Endodermal cell (in vitro differentiated cells): ENCODE results near the gene ZNF492. TPM values are rescaled to one million over a fixed set of nuclear protein-coding genes. Genes with fewer than 3 reads are reported as not detected.
"Not testable (repeated sequence)": the region's sequence is repeated elsewhere in the genome, so short reads cannot be mapped to it uniquely, and the experiment has no call there.

Source experiments
- DNase-seq: peaks from one replicate; pipeline ENCODE4 v3.0.0-alpha.2; 2017
- H3K27ac ChIP-seq: 2 replicates; pipeline ENCODE4 v1.5.1; 2013; ENCODE audit warnings: mild to moderate bottlenecking, low read depth, low read length, moderate library complexity
- H3K27me3 ChIP-seq: 2 replicates; pipeline ENCODE4 v1.6.1; 2013; ENCODE audit warnings: mild to moderate bottlenecking, low read length, moderate library complexity; ENCODE audit not compliant: insufficient read depth, control insufficient read depth, poor library complexity, severe bottlenecking
- H3K36me3 ChIP-seq: 2 replicates; pipeline ENCODE4 v1.7.0; 2013; ENCODE audit warnings: mild to moderate bottlenecking, low read length, moderate library complexity; ENCODE audit not compliant: control insufficient read depth, insufficient read depth
- H3K4me1 ChIP-seq: one replicate; pipeline ENCODE4 v1.7.0; 2013; ENCODE audit warnings: low read length; ENCODE audit not compliant: control insufficient read depth, insufficient read depth
- H3K4me3 ChIP-seq: 2 replicates; pipeline ENCODE4 v1.5.1; 2013; ENCODE audit warnings: mild to moderate bottlenecking, low read length, moderate library complexity
- H3K9ac ChIP-seq: 2 replicates; pipeline ENCODE4 v1.6.1; 2013; ENCODE audit warnings: mild to moderate bottlenecking, low read length, moderate library complexity; ENCODE audit not compliant: poor library complexity, severe bottlenecking; ENCODE audit errors: extremely low read depth
- H3K9me3 ChIP-seq: 2 replicates; pipeline ENCODE4 v1.6.1; 2013; ENCODE audit warnings: mild to moderate bottlenecking, low read length, moderate library complexity; ENCODE audit not compliant: control insufficient read depth
- H3K27ac Mint-ChIP-seq: 2 replicates; pipeline ENCODE4 v1.8.0; 2020; ENCODE audit warnings: mixed read lengths
- H3K27me3 Mint-ChIP-seq: 2 replicates; pipeline ENCODE4 v1.8.0; 2021; ENCODE audit warnings: mild to moderate bottlenecking, mixed read lengths; ENCODE audit not compliant: insufficient read depth
- H3K36me3 Mint-ChIP-seq: 2 replicates; pipeline ENCODE4 v1.8.0; 2020; ENCODE audit warnings: low read depth, mixed read lengths
- H3K4me1 Mint-ChIP-seq: 2 replicates; pipeline ENCODE4 v1.8.0; 2020; ENCODE audit warnings: mixed read lengths
- H3K4me3 Mint-ChIP-seq: 2 replicates; pipeline ENCODE4 v1.8.0; 2020; ENCODE audit warnings: mild to moderate bottlenecking, moderate library complexity, mixed read lengths
- H3K9me3 Mint-ChIP-seq: 2 replicates; pipeline ENCODE4 v1.8.0; 2020; ENCODE audit warnings: mild to moderate bottlenecking, mixed read lengths
- CTCF ChIP-seq: fragments of 200-600 bp; sonication (generic); conservative IDR thresholded peaks from 2 replicates; pipeline ENCODE4 v1.5.0; 2021; ENCODE audit warnings: antibody characterized with exemption, mild to moderate bottlenecking
- WGBS, 2 experiments: methylation state at CpG; one replicate each; pipeline versions ENCODE4 v1.1.5 to v1.1.7; 2013; ENCODE audit warnings: missing lambda C conversion rate in 2 of 2, mixed read lengths in 1 of 2; ENCODE audit not compliant: insufficient coverage in 1 of 2, insufficient read length in 1 of 2; 5-methylcytosine and 5-hydroxymethylcytosine counted together
- total RNA-seq, 2 donors: library from RNA; stranded (reverse); fragmentation: NEBNext Ultra II Directional in 1 of 2; extraction: Animal tissue kit (Norgen Biotek cat#: 25700) in 1 of 2; gene quantifications; 2 replicates in 1 of 2; 3 replicates in 1 of 2; pipeline ENCODE4 v1.2.1, GENCODE V29; 2021

Gene ZNF492
- total RNA-seq, 2 donors from 2014 or later, result not detected

- Mint-ChIP-seq H3K9me3 (peaks cover 92% of the 10 kb centered on the region), H3K4me1 (no peaks in the 10 kb centered on the region)
- no peak for TF ChIP-seq CTCF
Observed at GRCh38 chr19:22628401-22628800, 5.7 kb upstream of the ZNF492 start.

GRCh38 chr19:22634450-22634827, 315 bp downstream of the ZNF492 start:
- Histone ChIP-seq H3K4me1 (no peaks in the 10 kb centered on the region), H3K9me3 (peaks cover 59% of the 10 kb centered on the region), H3K9ac (no peak overlapping the region), H3K27ac (no peak overlapping the region), H3K4me3 (no peak overlapping the region), H3K36me3 (no peaks in the 10 kb centered on the region), H3K27me3 (no peaks in the 10 kb centered on the region)
- Mint-ChIP-seq H3K36me3 (no peaks in the 10 kb centered on the region), H3K27me3 (peaks cover 1% of the 10 kb centered on the region), H3K4me1 (no peaks in the 10 kb centered on the region), H3K4me3 (no peak overlapping the region), H3K27ac (no peak overlapping the region), H3K9me3 (peaks cover 80% of the 10 kb centered on the region)
- WGBS, 2 experiments, result 84 to 88% methylated on average over 6 to 24 of the region's 24 CpGs
- no peak for DNase-seq
- no peak for TF ChIP-seq CTCF

More at GRCh38 chr19:22628401-22628800, 5.7 kb upstream of the ZNF492 start:
- Mint-ChIP-seq H3K27me3 (peaks cover under 1% of the 10 kb centered on the region), H3K36me3 (peaks cover 1% of the 10 kb centered on the region), H3K27ac (no peak overlapping the region), H3K4me3 (no peak overlapping the region)
- H3K27ac ChIP-seq, result no peak overlapping the region
- H3K9ac ChIP-seq, result no peak overlapping the region
- no peak overlapping the region for H3K4me3 ChIP-seq
- no peaks in the 10 kb centered on the region for H3K27me3 ChIP-seq
- no peaks in the 10 kb centered on the region for H3K4me1 ChIP-seq
- DNase-seq, result no peak
- WGBS, 2 experiments, result 75 to 78% methylated on average over 4 to 6 of the region's 6 CpGs
- peaks cover 72% of the 10 kb centered on the region for H3K9me3 ChIP-seq
- no peaks in the 10 kb centered on the region for H3K36me3 ChIP-seq

- not testable (repeated sequence) for H3K4me3 Mint-ChIP-seq, H3K36me3 Mint-ChIP-seq, H3K9ac ChIP-seq, H3K27ac Mint-ChIP-seq, H3K4me1 Mint-ChIP-seq, DNase-seq, H3K27me3 Mint-ChIP-seq, H3K4me1 ChIP-seq, H3K36me3 ChIP-seq, H3K27me3 ChIP-seq, H3K27ac ChIP-seq, H3K4me3 ChIP-seq
- peaks cover 62% of the 10 kb centered on the region for H3K9me3 ChIP-seq
- H3K9me3 Mint-ChIP-seq, result peaks cover 66% of the 10 kb centered on the region
- 58 to 73% methylated on average over 2 of the region's 2 CpGs for WGBS, 2 experiments
Observed at GRCh38 chr19:22685493-22685892, 51.4 kb downstream of the ZNF492 start.

- H3K27ac ChIP-seq, H3K36me3 ChIP-seq, H3K36me3 Mint-ChIP-seq, H3K27me3 ChIP-seq, DNase-seq, H3K4me1 ChIP-seq, H3K9ac ChIP-seq, H3K27ac Mint-ChIP-seq, H3K4me1 Mint-ChIP-seq, H3K27me3 Mint-ChIP-seq, H3K4me3 ChIP-seq, H3K4me3 Mint-ChIP-seq: not testable (repeated sequence)
- WGBS, 2 experiments, result 88% methylated on average over 19 of the region's 22 CpGs; no CpG with 5 or more reads in 1 of the 2 experiments
- H3K9me3 ChIP-seq, result peaks cover 53% of the 10 kb centered on the region
- H3K9me3 Mint-ChIP-seq, result peaks cover 79% of the 10 kb centered on the region
Observed at GRCh38 chr19:22702661-22703060, 68.5 kb downstream of the ZNF492 start.

GRCh38 chr19:22703096-22703495, 69.0 kb downstream of the ZNF492 start:
- not testable (repeated sequence) for H3K27me3 ChIP-seq, H3K27me3 Mint-ChIP-seq, H3K4me1 Mint-ChIP-seq, H3K4me3 Mint-ChIP-seq, H3K4me3 ChIP-seq, H3K36me3 Mint-ChIP-seq, H3K27ac Mint-ChIP-seq, H3K36me3 ChIP-seq, H3K9ac ChIP-seq, DNase-seq, H3K27ac ChIP-seq, H3K4me1 ChIP-seq
- WGBS, 2 experiments, result 71 to 89% methylated on average over 7 to 28 of the region's 28 CpGs
- H3K9me3 Mint-ChIP-seq, result peaks cover 79% of the 10 kb centered on the region
- H3K9me3 ChIP-seq, result peaks cover 53% of the 10 kb centered on the region
